SW 1271 (cell line): ENCODE results near the gene AKAP13.
"Not testable (repeated sequence)": the region's sequence is repeated elsewhere in the genome, so short reads cannot be mapped to it uniquely, and the experiment has no call there.

Source experiments
- DNase-seq, 2 experiments: peaks; one replicate each; lab custom pipeline; 2025; lab: John Stamatoyannopoulos, UW

The AKAP13 gene

DNA sequence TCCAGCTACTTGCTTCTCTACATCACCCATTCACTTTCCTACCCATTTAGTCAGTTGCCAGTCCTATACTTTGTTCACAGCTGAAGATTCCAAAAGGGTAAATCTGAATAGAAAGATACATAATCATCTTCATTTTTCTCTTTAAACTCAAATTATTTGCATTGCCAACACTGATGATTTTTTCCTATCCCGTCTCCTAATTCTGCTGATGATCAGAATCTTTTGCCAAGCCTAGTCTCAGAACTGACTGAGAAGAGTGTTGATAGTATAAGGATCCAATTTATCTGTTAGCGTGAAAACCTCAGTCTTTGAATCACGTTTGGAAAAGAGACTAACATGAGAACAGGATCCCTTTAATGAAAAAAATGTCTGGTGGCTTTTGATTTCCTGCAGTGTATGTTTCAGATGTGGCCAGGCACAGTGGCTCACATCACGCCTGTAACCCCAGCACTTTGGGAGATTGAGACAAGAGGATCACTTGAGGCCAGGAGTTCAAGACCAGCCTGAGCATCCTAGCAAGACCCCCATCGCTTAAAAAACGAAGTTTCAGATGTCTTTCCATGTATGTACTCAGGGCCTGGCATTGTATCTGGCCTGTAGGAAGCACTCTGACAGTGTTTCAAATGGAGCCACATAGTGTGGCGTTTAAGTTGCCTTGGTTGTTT is 244.9 kb downstream of the AKAP13 start:
- no peak for DNase-seq

GRCh38 chr15:85625856-85626255 is 245.5 kb downstream of the AKAP13 start:
- no peak for DNase-seq

- DNase-seq: no peak
Observed at GRCh38 chr15:85627213-85627935, 247.0 kb downstream of the AKAP13 start.

DNA sequence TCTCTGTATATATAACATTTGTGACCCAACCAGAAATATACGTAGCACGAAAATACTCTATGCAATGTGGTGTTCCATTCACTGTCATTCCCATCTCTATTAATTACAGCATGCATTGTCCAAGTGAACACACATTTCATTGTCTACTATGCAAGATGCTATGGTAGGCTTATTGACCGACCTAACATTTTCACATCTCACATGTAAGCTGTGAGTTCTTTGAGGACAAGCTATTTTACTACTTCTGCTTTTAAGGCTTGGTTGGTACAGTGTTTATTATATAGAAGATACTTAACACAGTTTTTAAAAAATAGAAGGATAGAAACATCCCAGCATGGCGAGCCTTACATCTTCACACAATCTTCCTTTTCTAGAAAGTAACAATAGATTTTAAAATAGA is 249.9 kb downstream of the AKAP13 start:
- no peak for DNase-seq

DNA sequence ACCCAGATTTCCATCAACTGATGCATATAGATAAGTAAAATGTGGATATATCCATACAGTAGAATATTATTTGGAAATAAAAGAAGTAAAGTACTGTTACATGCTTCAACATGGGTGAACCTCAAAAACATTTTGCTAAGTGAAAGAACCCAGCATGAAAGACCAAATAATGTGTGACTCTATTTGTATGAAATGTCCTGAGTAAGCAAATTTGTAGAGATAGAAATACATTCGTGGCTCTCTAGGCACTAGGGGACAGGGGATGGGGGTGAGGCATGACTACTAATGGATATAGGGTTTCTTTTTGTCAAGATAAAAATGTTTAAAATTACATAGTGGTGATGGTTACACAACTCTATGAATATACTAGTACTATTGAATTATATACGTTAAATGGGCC is 250.6 kb downstream of the AKAP13 start:
- DNase-seq: no peak

- DNase-seq: no peak
Observed at GRCh38 chr15:85632014-85632413, 251.6 kb downstream of the AKAP13 start.

- DNase-seq: no peak
Observed at GRCh38 chr15:85633859-85634258, 253.5 kb downstream of the AKAP13 start.

- no peak for DNase-seq
Observed at GRCh38 chr15:85636351-85636750, 255.9 kb downstream of the AKAP13 start.

DNA sequence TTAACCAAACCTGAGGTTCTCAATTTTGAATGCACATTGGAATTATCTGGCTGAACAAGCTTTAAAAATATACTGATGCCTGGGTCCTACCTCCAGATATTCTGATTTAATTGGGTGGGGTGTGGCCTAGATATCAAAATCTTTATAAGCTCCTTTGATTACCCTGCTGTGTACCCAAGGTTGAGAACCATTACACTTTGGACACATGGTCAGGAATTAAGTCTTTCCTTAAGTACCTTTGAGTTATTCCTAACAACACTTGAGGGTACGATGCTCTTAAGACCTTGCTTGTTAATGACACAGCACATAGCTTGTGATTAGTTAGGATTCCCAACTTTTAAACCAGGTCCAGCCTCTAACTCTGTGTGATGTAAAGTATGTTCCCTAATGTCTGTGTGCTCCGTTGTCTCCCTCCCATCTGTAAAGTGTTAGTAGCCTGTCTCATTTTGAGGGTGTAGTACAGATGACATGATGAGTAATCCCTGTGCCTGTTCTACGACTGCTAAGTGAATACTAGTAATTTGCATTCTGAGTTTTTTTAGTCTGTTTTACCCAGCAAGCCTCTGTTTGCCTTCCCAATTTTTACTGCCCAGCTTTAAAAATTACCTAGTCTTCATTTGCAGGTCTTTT is 259.5 kb downstream of the AKAP13 start:
- no peak for DNase-seq

DNA sequence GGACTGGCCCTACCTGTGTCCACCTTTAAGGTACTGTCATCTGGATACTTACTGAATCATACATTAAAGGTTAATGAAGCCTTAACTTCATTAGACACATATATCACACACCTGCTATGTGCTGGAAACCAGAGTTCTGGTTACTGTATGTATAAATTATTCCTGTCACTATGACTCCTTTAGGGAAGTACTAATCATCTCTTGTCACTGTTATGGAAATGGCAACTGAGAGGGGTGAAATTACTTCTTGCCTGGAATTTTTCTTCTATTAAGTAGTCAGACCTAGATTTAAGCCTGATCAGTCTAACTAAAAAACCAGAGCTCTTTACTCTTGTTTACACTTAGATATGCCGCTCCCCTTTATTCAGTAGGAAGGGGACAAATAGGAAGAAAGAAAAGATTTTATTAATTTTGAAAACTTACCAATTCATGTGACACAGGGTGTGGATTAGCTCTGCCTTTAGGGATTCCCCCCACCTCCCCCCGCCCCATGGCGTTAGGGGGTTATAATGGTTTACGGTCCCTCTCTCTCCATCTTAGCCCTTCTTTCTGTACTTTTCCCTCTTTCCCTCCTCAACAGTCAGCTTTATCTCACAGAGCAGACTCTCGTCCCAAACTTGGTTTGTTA is 261.8 kb downstream of the AKAP13 start:
- no peak for DNase-seq

- DNase-seq: no peak
Observed at GRCh38 chr15:85642693-85643066, 262.3 kb downstream of the AKAP13 start.

GRCh38 chr15:85646538-85647091 is 266.2 kb downstream of the AKAP13 start:
- DNase-seq: no peak

GRCh38 chr15:85649372-85649771 is 269.0 kb downstream of the AKAP13 start:
- peak; percentile 45 to 82 for DNase-seq

DNA sequence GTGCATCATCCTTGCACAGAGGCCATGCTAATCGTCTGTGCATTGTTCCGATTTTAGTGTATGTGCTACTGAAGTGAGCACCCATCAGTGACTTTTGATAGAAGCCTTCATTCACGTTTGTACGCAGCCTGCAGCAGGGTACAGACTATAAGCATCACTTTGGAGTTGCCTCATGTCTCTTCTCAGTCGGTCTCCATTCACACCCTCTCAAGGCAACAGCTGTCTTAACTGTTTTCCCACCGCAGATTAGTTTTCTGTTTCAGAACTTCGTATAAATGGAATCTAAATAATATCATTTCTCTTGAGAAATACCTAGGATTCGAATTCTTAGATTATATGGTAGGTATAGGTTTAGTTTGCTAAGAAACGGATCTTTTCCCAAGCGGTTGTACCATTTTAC is 271.1 kb downstream of the AKAP13 start:
- DNase-seq: no peak

DNA sequence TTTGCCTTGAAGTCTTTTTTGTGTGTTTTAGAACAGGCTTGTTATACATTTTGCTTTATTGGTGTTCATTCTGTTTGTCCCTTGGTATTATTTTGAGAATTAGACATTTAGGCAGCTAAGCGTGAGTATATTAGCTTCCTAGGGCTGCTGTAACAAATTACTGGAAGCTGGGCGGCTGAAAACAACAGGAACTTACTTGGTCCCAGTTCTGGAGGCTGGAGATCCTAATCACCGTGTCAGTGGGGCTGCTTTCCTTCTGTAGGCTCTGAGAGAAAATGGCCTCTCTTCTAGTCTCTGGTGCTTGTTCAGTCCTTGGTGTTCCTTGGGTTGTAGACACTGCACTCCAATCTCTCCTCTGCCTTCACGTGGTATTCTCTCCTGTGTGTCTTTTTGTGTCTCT is 272.1 kb downstream of the AKAP13 start:
- DNase-seq: no peak

GRCh38 chr15:85657132-85657531 is 276.7 kb downstream of the AKAP13 start:
- DNase-seq: no peak

DNA sequence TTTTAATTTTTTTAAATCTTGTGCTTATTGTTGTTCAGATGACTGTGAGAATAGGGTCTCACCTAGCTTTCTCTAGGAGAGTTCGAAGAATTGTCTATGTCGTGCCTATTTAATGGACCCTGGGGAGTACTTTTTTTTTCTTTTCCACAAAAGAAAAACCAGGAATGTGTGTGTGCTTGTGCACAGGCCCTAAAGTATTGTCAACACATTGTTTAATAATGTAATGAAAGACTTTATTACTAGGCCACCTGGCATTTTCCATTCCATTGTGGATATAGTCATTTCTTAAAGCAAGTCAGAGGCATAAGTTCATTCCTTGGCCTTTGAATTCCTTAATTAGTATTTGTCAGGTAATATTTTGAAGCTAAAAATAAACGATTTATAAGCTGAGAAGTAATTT is 278.4 kb downstream of the AKAP13 start:
- DNase-seq: no peak

- no peak for DNase-seq
Observed at GRCh38 chr15:85661859-85662258, 281.5 kb downstream of the AKAP13 start.

- not testable (repeated sequence) for DNase-seq
Observed at GRCh38 chr15:85665677-85666076, 285.3 kb downstream of the AKAP13 start.

- peak; percentile 72 to 96 for DNase-seq
Observed at GRCh38 chr15:85667491-85668424, 287.4 kb downstream of the AKAP13 start.

DNA sequence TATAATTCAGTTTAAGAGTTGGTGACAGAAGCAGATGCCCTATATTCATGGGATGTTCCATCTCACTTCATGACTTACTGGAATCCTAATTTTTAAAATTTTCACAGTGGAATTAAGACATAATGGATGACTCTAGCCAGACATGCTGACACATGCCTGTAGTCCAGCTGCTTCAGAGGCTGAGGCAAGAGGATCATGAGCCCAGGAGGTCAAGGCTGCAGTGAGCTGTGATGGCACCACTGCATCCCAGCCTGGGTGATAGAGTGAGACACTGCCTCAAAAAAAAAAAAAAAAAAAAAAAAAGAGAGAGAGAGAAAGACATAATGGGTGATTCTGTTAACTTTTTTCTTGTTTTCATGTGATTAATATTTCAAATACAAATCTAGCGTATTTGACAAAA is 290.8 kb downstream of the AKAP13 start:
- DNase-seq: no peak
